ENCODE measurements around the gene PRAC2.
"Not testable (repeated sequence)": the region's sequence is repeated elsewhere in the genome, so short reads cannot be mapped to it uniquely, and the experiment has no call there.

PRAC2 gene

DNA sequence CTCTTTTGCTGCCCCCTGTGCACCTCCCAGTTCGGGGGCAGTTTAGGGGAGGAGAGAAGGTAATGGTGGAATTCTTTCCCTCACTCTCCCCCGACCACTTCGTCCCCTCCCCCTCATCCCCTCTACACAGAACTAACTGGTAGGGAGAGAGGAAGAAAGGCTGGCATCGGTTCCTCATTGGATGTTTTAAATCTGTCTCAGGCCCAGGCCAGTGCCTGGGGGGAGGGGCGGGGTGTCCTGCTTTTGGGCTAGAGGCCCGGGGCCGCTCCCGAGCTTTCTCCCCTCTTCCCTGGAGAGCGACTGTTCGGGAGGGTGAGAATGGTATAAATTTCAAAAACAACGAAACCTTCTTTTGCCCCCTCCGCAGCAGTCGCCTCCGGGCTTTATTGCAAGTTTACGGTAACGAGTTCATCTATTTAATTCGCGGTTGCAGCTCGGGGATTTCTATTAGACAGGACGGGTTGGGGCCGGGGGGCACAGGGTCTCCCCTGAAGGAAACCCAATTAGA, at the start of gene PRAC2:
Gene PRAC2 (plus strand): TSS at position 271 of the 508 bp plus-strand sequence. CDS start 1,226 bp downstream, outside the sequence.
- no peak for DNase-seq (ENCODE audit: low read depth)

DNA sequence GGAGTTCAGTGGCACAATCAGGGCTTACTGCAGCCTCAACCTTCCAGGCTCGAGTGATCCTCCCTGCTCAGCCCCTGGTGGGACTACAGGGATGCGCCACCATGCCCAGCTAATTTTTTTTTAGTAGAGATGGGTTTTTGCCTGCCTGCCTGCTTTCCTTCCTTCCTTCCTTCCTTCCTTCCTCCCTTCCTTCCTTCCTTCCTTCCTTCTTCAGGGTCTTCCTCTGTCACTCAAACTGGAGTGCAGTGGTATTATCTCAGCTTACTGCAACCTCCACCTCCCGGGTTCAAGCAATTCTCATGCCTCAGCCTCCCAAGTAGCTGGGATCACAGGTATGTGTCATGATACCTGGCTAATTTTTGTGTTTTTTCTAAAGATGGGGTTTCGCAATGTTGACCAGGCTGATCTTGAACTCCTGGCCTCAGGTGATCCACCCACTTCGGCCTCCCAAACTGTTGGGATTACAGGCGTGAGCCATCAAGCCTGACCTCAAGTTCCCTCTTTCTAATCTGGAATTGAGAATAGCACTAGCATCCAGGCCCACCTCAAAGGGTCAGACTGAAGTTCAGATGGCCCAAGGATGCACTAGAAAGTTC, 45.9 kb upstream of the PRAC2 start:
- no peak for DNase-seq (ENCODE audit: low read depth)

DNA sequence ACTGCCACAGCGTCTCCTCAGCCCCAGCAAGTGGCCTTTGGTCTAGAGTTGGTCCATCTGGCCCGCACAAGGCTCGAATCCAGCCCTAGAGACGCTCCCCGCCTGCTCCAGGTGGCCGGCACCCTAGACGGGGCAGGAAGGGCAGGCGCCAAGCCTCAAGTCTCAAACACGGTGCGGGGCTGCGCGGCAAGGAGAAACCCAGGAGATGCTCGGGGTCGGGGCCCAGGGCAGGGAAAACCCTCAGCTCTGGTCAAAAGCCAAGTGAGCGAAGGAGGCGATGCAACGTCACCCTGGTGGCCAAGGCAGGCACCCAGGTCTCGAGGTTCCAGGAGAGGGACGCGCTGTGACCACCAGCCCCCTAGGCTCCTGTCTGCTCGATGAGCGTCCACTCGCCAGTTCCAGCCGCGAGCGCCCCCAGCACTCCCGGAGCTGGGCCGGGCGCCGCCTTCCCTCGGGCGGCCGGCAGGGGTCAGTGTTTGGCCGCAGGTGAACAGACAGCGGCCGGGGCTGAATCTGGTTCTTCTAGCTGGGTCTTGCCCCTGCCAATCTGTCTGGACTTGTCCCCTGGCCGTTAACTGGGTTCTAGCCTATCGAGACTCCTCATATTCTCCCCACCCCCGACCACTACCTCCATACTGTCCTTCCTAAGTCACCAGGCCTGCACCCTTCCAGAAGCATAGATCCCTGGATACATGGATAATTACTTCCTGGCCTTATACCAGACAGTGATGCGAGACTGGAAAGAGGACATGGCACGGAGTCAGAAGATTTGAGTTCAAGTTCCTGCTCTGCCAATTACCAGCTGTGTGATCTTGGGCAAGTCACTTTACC, 44.6 kb upstream of the PRAC2 start:
- no peak for DNase-seq (ENCODE audit: low read depth)

DNA sequence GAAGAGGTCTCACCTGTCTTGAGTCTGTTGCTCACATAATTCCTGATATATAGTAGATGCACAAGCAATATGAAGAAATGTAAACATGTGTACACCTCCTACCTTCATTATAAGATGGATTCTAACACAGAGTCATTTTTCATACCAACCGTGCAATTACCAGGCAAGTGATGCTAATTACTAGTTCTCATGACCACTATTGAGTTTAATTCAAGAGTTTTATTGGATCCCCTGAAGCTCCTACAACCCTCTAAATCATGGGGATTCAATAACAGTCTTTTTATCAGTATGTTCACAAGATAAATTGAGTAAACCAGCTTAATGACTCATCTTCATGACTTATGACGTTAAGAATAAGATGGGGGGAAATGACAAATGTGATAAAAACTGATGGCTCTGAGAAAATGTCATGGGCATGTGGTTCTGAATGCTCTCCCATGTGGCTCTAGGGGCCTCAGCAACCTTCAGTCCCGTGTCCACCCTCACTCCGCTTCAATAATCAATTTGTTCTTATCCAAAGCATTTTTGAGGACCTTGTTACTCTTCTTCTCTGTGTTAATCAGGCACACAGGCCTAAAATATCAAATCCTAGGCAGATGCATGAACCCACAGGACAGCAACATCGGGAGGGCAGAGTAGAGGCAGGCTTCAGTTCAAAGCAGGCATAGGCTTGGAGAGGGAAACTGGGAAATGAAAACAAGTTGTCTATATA, 43.4 kb upstream of the PRAC2 start:
- DNase-seq (ENCODE audit: low read depth), result no peak

DNA sequence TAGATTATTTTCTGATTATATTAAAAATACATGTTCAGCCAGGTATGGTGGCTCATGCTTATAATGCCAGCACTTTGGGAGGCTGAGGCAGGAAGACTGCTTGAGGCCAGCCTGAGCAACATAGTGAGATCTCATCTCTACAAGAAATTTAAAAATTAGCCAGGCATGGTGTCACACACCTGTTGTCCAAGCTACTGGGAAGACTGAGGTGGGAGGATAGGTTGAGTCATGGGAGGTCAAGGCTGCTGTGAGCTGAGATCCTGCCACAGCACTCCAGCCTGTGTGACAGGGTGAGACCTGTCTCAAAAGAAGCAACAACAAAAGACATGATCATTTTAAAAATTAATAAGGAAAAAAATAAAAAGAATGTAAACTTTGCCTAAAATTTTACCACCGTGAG, 41.4 kb upstream of the PRAC2 start:
- no peak for DNase-seq (ENCODE audit: low read depth)

DNA sequence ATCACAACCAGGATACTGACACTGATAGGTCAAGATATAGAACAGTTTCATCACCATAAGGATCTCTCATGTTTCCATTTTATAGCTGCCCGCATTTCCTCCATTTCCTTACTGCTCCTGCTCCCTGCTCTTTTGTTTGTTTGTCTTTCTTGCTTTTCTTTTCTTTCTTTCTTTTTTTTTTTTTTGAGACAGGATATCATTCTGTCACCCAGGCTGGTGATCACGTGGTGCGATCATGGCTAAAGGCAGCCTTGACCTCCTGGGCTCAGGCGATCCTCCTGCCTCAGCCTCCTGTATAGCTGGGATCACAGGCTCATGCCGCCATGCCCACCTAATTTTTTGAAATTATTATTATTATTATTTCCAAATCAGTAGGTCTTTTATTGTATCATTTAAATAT, 32.3 kb upstream of the PRAC2 start:
- no peak for DNase-seq (ENCODE audit: low read depth)

DNA sequence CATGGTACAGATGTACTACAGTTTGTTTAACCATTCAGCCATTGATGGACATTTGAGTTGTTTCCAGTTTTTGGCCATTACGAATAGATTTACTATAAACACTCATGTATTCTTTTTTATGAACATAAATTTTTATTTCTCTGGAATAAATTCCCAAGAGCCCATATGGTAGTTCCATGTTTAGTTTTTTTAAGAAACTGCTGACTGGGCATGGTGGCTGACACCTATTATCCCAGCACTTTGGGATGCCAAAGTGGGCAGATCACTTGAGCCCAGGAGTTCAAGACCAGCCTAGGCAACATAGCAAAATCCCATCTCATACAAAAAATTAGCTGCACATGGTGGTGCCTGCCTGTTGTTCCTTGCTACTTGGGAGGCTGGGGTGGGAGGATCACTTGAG, 30.9 kb upstream of the PRAC2 start:
- DNase-seq (ENCODE audit: low read depth), result no peak

DNA sequence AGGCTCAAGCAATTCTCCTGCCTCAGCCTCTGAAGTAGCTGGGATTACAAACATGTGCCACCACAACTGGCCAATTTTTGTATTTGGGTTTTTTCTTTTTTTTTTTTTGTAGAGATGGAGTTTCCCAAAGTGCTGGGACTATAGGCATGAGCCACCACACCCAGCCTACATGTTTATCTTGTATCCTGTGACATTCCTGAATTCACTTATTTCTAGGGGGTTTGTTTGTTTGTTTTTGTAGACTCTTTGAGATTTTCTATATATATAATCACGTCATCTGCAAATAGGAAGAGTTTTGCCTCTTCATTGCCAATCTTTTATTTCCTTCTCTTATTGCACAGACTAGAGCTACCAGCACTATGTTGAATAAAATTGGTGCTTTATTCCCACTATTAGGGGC, 29.8 kb upstream of the PRAC2 start:
- no peak for DNase-seq (ENCODE audit: low read depth)

DNA sequence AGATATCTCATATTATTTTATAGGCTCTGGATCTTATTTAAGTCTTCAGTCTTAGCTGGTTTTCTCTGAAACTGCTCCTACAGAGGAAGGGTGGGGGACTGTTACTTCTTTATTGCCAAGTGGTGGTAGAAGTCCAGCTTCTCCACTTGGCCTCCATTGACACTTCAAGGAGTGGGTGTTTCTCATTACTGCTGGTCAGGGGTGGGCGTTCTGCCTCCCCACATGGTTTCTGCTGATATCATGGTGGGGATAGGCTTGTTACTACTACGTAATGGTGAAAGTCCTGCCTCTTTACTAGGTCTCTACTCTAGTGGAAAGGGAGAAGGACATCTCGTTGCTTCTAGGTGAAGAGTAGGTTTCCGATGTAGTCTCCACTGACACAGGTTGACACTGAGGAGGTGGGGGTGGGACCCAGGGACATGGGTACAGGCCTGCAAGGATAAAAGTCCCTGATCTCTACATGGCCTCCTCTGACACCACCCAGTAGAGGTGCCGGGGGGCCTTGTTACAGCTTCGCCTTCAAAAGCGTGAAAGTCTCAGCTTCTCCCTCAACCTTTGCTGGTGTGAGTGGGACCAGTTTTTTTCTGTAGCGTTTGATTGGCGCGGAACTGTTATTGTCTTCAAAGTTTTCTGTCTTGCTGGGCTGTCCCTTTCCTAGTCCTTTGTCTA, 21.0 kb upstream of the PRAC2 start:
- DNase-seq (ENCODE audit: low read depth), result no peak

DNA sequence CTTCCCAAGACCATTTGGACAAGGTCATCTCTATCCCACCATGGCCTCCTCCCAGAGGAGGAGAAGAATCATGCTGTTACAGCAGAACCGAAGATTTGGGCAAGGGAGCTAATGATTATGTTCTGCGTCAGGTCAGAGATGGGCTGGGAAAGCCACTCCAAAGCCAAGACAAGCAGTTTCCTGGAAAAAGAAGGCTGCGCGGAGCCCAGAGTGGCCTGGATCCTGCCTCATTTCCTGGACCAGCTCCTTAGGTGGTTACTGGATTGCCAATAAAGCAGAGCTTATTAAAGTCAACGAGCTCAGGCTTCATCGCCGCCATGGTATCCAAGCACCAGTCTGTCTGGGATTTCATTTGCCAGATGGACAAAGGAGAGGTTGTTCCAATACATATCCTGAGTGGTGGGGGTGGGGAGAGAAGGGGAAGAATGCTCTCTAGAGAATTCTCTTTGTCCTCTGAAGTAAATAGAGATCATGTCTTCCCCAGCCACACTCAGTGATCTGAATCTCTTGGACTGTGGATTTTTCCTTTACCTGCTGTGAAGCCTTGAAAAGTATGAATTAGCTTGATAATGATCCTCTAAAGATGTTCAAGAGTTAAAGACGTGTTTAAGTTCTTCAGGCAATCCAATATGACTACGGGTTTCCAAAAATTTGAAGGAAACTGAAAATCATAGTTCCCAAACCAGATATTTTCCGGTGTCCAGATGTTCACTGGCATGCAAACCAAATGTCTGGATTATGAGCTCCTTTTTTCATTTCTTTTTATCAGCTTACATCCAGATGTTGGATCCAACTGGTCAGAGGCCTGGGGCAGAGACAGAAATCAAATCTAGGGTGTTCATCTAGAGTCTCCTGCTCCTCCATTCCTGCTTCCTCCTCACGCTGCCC, 18.4 kb upstream of the PRAC2 start:
- DNase-seq (ENCODE audit: low read depth), result no peak

DNA sequence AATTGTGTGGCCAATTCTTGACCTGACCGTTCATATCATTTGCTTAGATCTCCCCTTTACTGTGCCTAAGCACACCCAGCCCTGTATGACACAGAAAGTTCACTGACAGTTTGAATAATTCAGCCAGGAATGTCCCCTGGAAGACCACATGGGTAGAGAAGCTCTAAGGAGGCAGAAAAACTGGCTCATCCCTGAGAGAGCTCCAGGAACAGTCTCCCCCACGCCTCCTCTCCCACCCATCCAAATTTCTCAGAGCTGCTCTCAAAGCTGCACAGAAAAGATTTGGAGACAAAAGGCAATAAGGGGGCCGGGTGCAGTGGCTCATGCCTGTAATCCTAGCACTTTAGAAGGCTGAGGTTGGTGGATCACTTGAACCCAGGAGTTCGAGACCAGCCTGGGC, 11.9 kb upstream of the PRAC2 start:
- DNase-seq (ENCODE audit: low read depth), result no peak

DNA sequence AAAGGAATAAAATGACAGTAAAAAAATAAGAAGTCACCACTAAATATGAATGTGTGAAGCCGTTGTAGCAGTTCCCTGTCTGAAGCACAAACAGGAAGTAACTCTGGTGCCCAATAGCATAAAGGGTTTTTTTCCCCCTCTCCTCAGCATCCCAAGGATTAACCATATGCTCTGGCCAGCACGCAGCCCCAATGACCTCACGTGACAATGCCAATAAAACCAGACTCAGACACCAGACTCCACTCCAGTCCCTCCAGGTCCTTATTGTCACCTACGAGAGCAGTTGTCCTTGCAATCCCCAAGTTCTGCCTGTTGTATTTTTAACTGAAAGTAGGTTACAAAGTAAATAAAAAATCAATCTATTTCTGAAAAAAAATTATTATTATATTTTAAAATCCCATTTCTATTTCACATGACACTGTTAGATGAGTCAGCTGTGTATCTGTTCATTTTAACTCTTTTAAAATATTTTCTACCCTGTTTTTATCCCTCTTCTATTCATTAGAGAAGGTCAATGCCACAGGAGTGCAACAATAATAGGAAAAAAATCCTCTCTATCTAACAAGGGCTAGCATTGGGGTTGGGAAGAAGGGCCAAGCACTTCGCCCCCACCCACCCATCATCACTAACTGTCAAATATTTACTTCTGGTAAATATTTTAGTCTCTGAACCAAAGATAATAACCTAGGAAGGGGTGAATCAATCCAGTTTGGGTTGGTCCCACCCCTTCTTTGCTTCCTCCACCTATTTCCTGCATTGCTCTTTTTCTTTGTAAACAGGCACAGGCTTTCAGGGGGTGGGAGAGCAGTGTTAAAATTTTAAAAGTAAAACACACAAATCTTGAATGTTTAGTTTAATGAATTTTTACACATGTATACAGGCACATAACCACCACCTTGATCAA, 7.2 kb upstream of the PRAC2 start:
- no peak for DNase-seq (ENCODE audit: low read depth)

DNA sequence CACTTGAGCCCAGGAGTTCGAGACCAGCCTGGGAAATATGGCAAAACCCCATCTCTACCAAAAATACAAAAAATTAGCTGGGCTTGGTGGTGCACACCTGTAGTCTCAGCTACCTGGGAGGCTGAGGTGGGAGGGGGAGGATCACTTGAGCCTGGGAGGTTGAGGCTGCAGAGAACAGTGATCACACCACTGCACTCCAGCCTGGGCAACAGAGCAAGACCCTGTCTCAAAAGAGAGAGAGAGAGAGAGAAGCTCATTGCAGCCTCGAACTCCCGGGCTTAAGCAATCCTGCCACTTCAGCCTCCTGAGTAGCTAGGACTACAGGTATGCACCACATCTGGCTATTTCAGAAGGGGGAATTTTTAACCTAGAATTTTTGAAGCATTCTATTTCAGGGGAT, 6.4 kb upstream of the PRAC2 start:
- not testable (repeated sequence) for DNase-seq (ENCODE audit: low read depth)

DNA sequence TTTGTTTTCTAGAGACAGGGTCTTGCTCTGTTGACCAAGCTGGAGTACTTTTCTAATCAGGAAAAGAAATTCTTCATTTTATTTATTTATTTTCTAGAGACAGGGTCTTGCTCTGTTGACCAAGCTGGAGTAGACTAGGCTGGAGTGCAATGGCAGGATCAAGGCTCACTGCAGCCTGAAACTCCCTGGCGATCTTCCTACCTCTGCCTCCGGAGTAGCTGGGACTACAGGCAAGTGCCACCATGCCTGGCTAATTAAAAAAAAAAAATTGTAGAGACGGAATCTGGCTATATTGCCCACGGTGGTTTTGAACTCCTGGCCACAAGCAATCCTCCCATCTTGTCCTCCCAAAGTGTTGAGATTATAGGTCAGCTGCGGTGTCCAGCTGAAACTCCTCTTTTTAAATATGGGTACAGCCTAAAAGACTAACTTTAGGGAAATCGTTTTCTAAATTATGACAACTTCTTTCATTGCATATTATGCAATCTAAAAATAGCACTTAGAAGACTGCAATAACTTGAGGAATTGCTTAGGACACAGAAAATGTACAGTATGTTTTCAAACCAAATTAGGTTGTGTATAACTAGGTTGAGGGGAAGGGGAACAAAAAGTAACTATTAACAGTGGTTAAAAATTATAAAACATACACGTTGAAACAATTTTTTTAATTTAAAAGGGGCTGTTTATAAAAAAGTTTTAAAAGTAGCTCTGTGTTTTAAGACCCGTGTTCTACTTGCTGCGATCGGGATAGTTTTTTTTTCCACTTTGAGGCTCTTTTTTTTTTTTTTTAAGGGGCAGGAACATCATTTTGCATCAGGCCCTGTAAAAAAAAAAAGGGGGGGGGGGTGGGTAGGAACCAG, 5.4 kb upstream of the PRAC2 start:
- DNase-seq (ENCODE audit: low read depth), result no peak

DNA sequence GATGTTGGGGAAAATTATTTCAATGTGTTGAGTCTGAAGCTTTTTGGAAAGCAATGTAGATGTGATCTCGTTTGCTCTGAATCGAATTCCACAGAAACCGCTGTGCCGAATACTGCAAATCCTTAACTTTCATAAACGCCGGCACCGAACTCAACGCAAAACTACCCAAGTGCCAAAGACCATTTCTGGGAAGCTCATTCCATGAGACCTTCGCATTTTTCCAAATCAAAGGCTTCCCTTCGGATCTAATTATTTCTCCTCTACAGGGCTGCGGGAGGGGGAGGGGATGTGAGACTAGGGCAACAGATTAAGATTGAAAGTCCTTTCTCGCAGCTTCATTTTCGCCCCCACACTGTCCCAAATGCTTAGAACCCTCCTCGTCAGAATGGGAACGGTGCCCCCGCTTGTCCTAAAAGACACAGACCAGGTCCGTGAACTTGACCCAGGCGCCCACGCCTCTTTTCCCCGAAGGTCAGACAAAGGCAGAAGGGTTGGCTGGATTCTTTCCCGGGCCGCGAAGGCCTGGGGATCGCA, 4.7 kb upstream of the PRAC2 start:
- no peak for DNase-seq (ENCODE audit: low read depth)

DNA sequence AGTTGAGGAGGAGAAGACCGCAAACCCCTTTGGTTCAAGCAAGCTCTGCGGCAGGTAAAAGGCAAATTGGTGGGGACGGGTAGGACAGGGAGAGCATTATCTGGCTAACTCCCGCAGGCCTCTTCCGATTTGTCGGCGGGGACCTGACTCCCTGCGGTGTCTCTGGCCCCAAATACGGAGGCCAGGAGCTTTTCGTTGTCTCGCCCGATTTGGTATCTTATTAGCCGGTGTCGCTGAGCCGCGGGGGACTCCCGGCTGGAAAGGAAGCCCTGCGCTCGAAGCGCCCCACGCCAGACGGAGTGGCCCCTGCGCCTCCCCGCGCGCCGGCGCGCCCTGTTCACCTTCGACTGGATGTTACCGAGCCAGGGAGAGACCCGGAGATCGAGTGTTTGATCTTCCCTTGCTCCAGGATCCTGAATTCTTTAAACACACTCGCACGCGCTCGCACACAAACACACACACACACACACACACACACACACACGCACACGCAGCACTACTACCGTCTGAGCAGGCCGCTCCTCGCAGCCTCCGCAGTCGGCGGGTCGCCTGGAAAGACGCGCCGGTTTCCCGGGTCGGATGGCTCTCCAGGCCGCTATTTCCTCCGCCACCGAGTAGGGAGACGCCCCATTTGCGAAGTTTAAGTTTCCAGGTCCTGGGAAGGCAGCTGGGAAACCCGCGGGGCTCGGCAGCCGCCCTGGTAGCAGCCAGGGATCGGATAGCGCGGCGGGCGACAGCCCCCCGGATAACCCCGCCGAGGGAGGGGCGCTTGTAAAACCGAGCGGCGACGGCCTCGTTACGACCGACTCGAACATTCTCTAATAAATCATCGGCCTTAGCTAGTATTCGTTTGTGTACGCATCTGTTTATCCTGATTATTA, 4.0 kb upstream of the PRAC2 start:
- no peak for DNase-seq (ENCODE audit: low read depth)

DNA sequence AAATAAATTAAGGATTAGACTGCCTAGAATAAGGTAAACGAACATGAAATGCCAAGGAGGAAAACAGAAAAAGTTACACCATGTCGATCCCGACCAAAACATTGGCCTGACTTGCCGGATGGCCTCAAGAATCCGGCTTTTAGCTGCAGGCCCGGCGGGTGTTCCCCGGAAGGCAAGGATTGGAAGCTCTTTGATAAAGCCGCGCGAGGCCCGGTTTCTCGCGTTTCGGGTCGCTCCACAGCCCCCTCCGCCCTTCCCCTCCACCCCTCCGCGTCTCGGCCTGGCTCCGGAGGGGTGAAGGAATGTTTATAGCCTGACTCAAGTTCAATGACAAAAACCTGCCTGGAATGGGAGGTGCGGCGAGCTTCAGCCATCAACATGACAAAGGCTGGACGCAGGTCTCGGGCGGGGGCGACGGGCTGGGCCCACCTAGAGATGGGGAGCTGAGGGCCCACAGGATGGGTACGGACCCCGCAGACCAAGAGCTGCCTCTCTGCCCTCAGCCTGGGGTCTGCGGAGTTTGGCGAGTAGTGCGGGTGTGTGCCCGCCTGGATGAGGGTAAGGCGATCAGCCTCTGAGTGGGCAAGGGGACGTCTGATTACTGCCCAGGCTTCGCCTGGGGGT, 3.2 kb upstream of the PRAC2 start:
- DNase-seq (ENCODE audit: low read depth), result no peak

All from HS-27A (cell line).